Astrocyte (in vitro differentiated cells and primary cell): Measurements from ENCODE around the gene PEAR1. TPM values are rescaled to one million over a fixed set of nuclear protein-coding genes. Genes with fewer than 3 reads are reported as not detected.

ENCODE experiments used
- DNase-seq: peaks from one replicate; pipeline ENCODE4 v3.0.0-alpha.2; 2010; ENCODE audit warnings: low read depth
- FAIRE-seq: peaks from 2 replicates; lab custom pipeline; 2011; peaks lifted over from hg19 to GRCh38; lab: Jason Lieb, UNC
- H2AFZ ChIP-seq: 2 replicates; pipeline ENCODE4 v1.6.0; 2012; ENCODE audit warnings: low read depth, low read length, inconsistent platforms
- H3K27ac ChIP-seq: 2 replicates; pipeline ENCODE4 v1.5.1; 2011; ENCODE audit warnings: low read depth, low read length, inconsistent platforms
- H3K27me3 ChIP-seq: 2 replicates; pipeline ENCODE4 v1.6.0; 2011; ENCODE audit warnings: low read length, inconsistent platforms; ENCODE audit not compliant: insufficient read depth
- H3K36me3 ChIP-seq: 2 replicates; pipeline ENCODE4 v1.5.1; 2011; ENCODE audit warnings: low read length, inconsistent platforms; ENCODE audit not compliant: insufficient read depth
- H3K4me1 ChIP-seq: 2 replicates; pipeline ENCODE4 v1.5.1; 2011; ENCODE audit warnings: low read length, inconsistent platforms; ENCODE audit not compliant: insufficient read depth
- H3K4me2 ChIP-seq: 2 replicates; pipeline ENCODE4 v1.6.0; 2012; ENCODE audit warnings: low read length, inconsistent platforms
- H3K4me3 ChIP-seq: 2 replicates; pipeline ENCODE4 v1.5.1; 2011; ENCODE audit warnings: low read depth, mild to moderate bottlenecking, low read length, inconsistent platforms; ENCODE audit not compliant: insufficient read depth
- H3K79me2 ChIP-seq: 2 replicates; pipeline ENCODE4 v1.6.0; 2012; ENCODE audit warnings: mild to moderate bottlenecking, low read length, inconsistent platforms; ENCODE audit not compliant: insufficient read depth
- H3K9ac ChIP-seq: 2 replicates; pipeline ENCODE4 v1.6.0; 2012; ENCODE audit warnings: mild to moderate bottlenecking, low read length, inconsistent platforms
- H3K9me3 ChIP-seq: 2 replicates; pipeline ENCODE4 v1.5.1; 2012; ENCODE audit warnings: low read depth, mild to moderate bottlenecking, low read length, inconsistent platforms; ENCODE audit not compliant: insufficient read depth
- H4K20me1 ChIP-seq: 2 replicates; pipeline ENCODE4 v1.6.0; 2012; ENCODE audit warnings: low read length, inconsistent platforms; ENCODE audit not compliant: insufficient read depth
- H3K27ac Mint-ChIP-seq: one replicate; pipeline ENCODE4 v1.8.0; 2021; ENCODE audit warnings: mild to moderate bottlenecking, mixed read lengths; ENCODE audit not compliant: unreplicated experiment
- H3K27me3 Mint-ChIP-seq: one replicate; pipeline ENCODE4 v1.8.0; 2021; ENCODE audit warnings: low read depth, mixed read lengths; ENCODE audit not compliant: unreplicated experiment
- H3K36me3 Mint-ChIP-seq: one replicate; pipeline ENCODE4 v1.8.0; 2021; ENCODE audit warnings: low read depth, mixed read lengths; ENCODE audit not compliant: unreplicated experiment
- H3K4me1 Mint-ChIP-seq: one replicate; pipeline ENCODE4 v1.8.0; 2021; ENCODE audit warnings: low read depth, mixed read lengths; ENCODE audit not compliant: unreplicated experiment
- H3K4me3 Mint-ChIP-seq: one replicate; pipeline ENCODE4 v1.8.0; 2021; ENCODE audit warnings: mild to moderate bottlenecking, moderate library complexity, mixed read lengths; ENCODE audit not compliant: unreplicated experiment
- H3K9me3 Mint-ChIP-seq: one replicate; pipeline ENCODE4 v1.8.0; 2021; ENCODE audit warnings: mild to moderate bottlenecking, mixed read lengths; ENCODE audit not compliant: unreplicated experiment
- EZH2 ChIP-seq: IDR thresholded peaks from 2 replicates; pipeline ENCODE4 v1.6.1; 2012; ENCODE audit warnings: mild to moderate bottlenecking, low read length, inconsistent platforms; ENCODE audit not compliant: insufficient read depth
- total RNA-seq: library from RNA; stranded (reverse); gene quantifications from 2 replicates; pipeline ENCODE4 v1.2.1, GENCODE V29; 2021
- TF ChIP-seq, protein P1 (sequence below): IDR thresholded peaks from 2 replicates; pipeline ENCODE4 v1.5.1; 2011; ENCODE audit warnings: low read depth, mild to moderate bottlenecking, inconsistent platforms, low read length, moderate library complexity; ENCODE audit not compliant: insufficient read depth

PEAR1 gene
- total RNA-seq, 1 donor from 2014 or later = 17.3 TPM

DNA sequence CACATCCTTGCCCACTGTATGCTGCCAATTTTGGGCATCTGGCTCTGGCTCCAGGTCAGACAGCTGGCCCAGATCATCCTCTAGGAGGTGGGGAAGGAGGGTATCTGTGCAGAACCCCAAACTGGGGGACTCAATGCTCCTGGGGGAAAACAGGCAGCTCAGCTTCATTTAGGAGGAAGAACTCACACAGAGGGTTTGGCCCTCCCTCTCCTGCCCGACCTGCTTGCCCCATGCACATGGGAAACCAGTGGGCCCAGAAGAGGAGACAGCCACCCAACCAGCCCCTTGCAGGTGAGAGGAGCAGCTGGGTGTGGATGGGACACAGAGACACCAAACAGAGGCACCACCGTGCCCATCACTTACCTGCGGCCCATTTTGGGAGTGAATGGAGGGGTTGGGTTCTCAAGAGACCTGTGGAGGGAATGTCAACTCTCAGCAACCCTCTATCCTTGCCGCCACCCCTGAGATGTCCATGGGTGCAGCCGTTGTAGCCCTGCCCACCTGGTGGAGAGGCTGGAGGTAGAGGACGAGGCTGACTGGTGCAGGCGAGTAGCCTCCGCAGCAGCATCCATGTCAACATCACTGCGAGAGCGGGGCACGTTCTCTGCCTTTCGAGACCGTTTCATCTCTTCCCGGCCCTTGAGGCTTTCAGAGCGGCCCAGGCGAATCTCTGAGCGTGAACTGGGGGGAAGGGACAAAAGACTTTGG lies 54.5 kb downstream of the PEAR1 start:
- FAIRE-seq (no peak), DNase-seq (no peak)
- H3K4me3 Mint-ChIP-seq = no peak overlapping the region
- Histone ChIP-seq H3K27me3 (no peaks in the 10 kb centered on the region), H4K20me1 (peaks cover 5% of the 10 kb centered on the region), H3K4me1 (no peaks in the 10 kb centered on the region), H3K9me3 (no peaks in the 10 kb centered on the region), H3K4me3 (no peak overlapping the region), H3K9ac (no peak overlapping the region), H3K27ac (no peak overlapping the region), H3K79me2 (no peaks in the 10 kb centered on the region), H3K36me3 (peaks cover 21% of the 10 kb centered on the region), H3K4me2 (no peak overlapping the region), H2AFZ (no peak overlapping the region)
- TF ChIP-seq, protein P1, sequence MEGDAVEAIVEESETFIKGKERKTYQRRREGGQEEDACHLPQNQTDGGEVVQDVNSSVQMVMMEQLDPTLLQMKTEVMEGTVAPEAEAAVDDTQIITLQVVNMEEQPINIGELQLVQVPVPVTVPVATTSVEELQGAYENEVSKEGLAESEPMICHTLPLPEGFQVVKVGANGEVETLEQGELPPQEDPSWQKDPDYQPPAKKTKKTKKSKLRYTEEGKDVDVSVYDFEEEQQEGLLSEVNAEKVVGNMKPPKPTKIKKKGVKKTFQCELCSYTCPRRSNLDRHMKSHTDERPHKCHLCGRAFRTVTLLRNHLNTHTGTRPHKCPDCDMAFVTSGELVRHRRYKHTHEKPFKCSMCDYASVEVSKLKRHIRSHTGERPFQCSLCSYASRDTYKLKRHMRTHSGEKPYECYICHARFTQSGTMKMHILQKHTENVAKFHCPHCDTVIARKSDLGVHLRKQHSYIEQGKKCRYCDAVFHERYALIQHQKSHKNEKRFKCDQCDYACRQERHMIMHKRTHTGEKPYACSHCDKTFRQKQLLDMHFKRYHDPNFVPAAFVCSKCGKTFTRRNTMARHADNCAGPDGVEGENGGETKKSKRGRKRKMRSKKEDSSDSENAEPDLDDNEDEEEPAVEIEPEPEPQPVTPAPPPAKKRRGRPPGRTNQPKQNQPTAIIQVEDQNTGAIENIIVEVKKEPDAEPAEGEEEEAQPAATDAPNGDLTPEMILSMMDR = no peak
- peaks cover 61% of the 10 kb centered on the region for H3K36me3 Mint-ChIP-seq
- H3K4me1 Mint-ChIP-seq = no peaks in the 10 kb centered on the region
- H3K9me3 Mint-ChIP-seq = peaks cover 2% of the 10 kb centered on the region
- H3K27ac Mint-ChIP-seq = no peak overlapping the region
- no peaks in the 10 kb centered on the region for H3K27me3 Mint-ChIP-seq

DNA sequence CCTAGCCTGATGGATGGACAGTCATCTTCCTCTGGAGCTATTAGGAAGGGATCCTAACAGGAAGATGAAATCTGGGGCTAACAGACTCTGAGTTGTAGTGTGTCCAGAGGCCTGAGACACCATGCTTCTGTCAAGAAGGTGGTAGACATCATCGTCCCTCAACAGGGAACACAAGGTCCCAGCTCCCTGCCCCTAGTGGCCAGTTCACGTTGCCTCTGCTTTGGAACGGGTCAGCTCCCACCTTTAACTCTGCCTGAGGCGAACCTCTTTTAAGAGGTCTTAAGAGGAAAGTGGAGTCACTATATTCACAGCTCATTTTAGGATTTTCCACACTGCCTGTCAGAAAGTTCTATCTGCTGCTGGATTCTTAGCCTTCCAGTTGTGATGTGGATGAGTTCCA lies 55.2 kb downstream of the PEAR1 start:
- no peak overlapping the region for H2AFZ ChIP-seq
- H3K27me3 Mint-ChIP-seq = no peaks in the 10 kb centered on the region
- no peak overlapping the region for H3K27ac Mint-ChIP-seq
- no peaks in the 10 kb centered on the region for H3K27me3 ChIP-seq
- H3K4me2 ChIP-seq = no peak overlapping the region
- H3K4me3 Mint-ChIP-seq = no peak overlapping the region
- no peaks in the 10 kb centered on the region for H3K4me1 Mint-ChIP-seq
- H3K36me3 ChIP-seq = peaks cover 18% of the 10 kb centered on the region
- no peaks in the 10 kb centered on the region for H3K9me3 ChIP-seq
- FAIRE-seq = no peak
- no peak overlapping the region for H3K9ac ChIP-seq
- no peak for DNase-seq
- peaks cover 5% of the 10 kb centered on the region for H4K20me1 ChIP-seq
- H3K9me3 Mint-ChIP-seq = peaks cover 2% of the 10 kb centered on the region
- no peak overlapping the region for H3K4me3 ChIP-seq
- peaks cover 57% of the 10 kb centered on the region for H3K36me3 Mint-ChIP-seq
- TF ChIP-seq, protein P1 = no peak
- TF ChIP-seq EZH2 = no peak
- H3K4me1 ChIP-seq = no peaks in the 10 kb centered on the region
- no peaks in the 10 kb centered on the region for H3K79me2 ChIP-seq
- no peak overlapping the region for H3K27ac ChIP-seq

DNA sequence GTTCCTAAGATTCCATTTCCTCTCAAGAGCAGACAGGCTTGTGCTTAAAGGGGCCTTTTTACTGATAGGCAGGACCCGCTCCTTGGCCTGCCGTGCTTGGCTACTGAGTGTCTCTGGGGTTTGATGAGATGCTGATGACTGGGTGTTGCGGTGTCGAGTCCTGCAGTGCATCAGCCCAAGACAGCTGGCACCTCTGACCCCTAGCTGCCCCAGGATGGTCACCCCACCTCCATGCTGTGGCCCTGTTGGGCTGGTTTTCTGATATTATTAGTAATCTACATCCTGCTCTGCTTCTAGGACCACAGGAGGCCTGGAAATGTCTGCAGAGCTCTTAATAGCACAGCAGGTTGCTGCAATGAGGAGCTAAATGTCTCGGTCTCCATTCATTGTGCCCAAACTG lies 55.6 kb downstream of the PEAR1 start:
- H3K79me2 ChIP-seq = no peaks in the 10 kb centered on the region
- no peaks in the 10 kb centered on the region for H3K9me3 ChIP-seq
- no peaks in the 10 kb centered on the region for H3K27me3 ChIP-seq
- Mint-ChIP-seq H3K36me3 (peaks cover 54% of the 10 kb centered on the region), H3K9me3 (peaks cover 2% of the 10 kb centered on the region), H3K4me3 (no peak overlapping the region), H3K27ac (no peak overlapping the region), H3K4me1 (no peaks in the 10 kb centered on the region), H3K27me3 (no peaks in the 10 kb centered on the region)
- H3K9ac ChIP-seq = no peak overlapping the region
- DNase-seq (no peak), FAIRE-seq (no peak)
- no peak overlapping the region for H3K27ac ChIP-seq
- H3K4me2 ChIP-seq = no peak overlapping the region
- H3K36me3 ChIP-seq = peaks cover 15% of the 10 kb centered on the region
- peaks cover 5% of the 10 kb centered on the region for H4K20me1 ChIP-seq
- no peak overlapping the region for H2AFZ ChIP-seq
- H3K4me3 ChIP-seq = no peak overlapping the region
- TF ChIP-seq, protein P1 = no peak
- TF ChIP-seq EZH2 = no peak
- H3K4me1 ChIP-seq = no peaks in the 10 kb centered on the region
